ENCODE results near the gene GTF2F1. TPM values are rescaled to one million over a fixed set of nuclear protein-coding genes. Genes with fewer than 3 reads are reported as not detected.
"Not testable (repeated sequence)": the region's sequence is repeated elsewhere in the genome, so short reads cannot be mapped to it uniquely, and the experiment has no call there.

Gene GTF2F1
- total RNA-seq, 1 donor from 2014 or later = 67.9 TPM

GRCh38 chr19:6354098-6354674 lies 38.8 kb downstream of the GTF2F1 start:
- peak in 1 of 3 experiments; percentile 52 for TF ChIP-seq CTCF (IDR thresholded peaks at IDR 0.05)
- intact Hi-C loops (cut with DNase I) = loop anchor here (10.0 kb wide), 1 partner anchor 139 kb away; no protein-coding TSS in a partner anchor
- H3K4me1 ChIP-seq = no peaks in the 10 kb centered on the region
- H3K27me3 ChIP-seq = no peaks in the 10 kb centered on the region
- H3K27ac ChIP-seq = no peak overlapping the region
- no peaks in the 10 kb centered on the region for H3K36me3 ChIP-seq
- DNase-seq (ENCODE audit: low spot score in 2 of 2) = no peak
- H3K9me3 ChIP-seq = no peaks in the 10 kb centered on the region
- no peak overlapping the region for H3K4me3 ChIP-seq

- Histone ChIP-seq H3K4me1 (no peaks in the 10 kb centered on the region), H3K4me3 (no peak overlapping the region), H3K27ac (no peak overlapping the region), H3K27me3 (no peaks in the 10 kb centered on the region), H3K36me3 (no peaks in the 10 kb centered on the region), H3K9me3 (no peaks in the 10 kb centered on the region)
- no peak for DNase-seq (ENCODE audit: low spot score in 2 of 2)
- TF ChIP-seq CTCF (IDR thresholded peaks at IDR 0.05) = no peak
- intact Hi-C loops (cut with DNase I) = loop anchor here (10.0 kb wide), 1 partner anchor 138 kb away; no protein-coding TSS in a partner anchor
These were observed 40.4 kb downstream of the GTF2F1 start for GRCh38 chr19:6352381-6353165.

- TF ChIP-seq CTCF (IDR thresholded peaks at IDR 0.05) = no peak
- Histone ChIP-seq H3K4me3 (no peak overlapping the region), H3K4me1 (no peaks in the 10 kb centered on the region), H3K36me3 (no peaks in the 10 kb centered on the region), H3K9me3 (no peaks in the 10 kb centered on the region), H3K27me3 (no peaks in the 10 kb centered on the region), H3K27ac (no peak overlapping the region)
- no peak for DNase-seq (ENCODE audit: low spot score in 2 of 2)
- intact Hi-C loops (cut with DNase I) = loop anchor here (10.0 kb wide), 1 partner anchor 136 kb away; no protein-coding TSS in a partner anchor
These were observed 42.3 kb downstream of the GTF2F1 start for GRCh38 chr19:6350688-6351087.

- H3K27me3 ChIP-seq; H3K4me3 ChIP-seq; intact Hi-C loops (cut with DNase I); H3K36me3 ChIP-seq; H3K4me1 ChIP-seq; H3K9me3 ChIP-seq; DNase-seq (ENCODE audit: low spot score in 2 of 2); H3K27ac ChIP-seq: not testable (repeated sequence)
These were observed 43.7 kb downstream of the GTF2F1 start for GRCh38 chr19:6349271-6349670.

GRCh38 chr19:6343462-6343861 lies 49.5 kb downstream of the GTF2F1 start:
- Histone ChIP-seq H3K27me3 (no peaks in the 10 kb centered on the region), H3K4me1 (no peaks in the 10 kb centered on the region), H3K4me3 (no peak overlapping the region), H3K27ac (no peak overlapping the region), H3K36me3 (no peaks in the 10 kb centered on the region), H3K9me3 (no peaks in the 10 kb centered on the region)
- no peak for DNase-seq (ENCODE audit: low spot score in 2 of 2)
- TF ChIP-seq CTCF (IDR thresholded peaks at IDR 0.05) = no peak
- intact Hi-C loops (cut with DNase I) = no loop called here

GRCh38 chr19:6340493-6341201 lies 52.3 kb downstream of the GTF2F1 start:
- TF ChIP-seq CTCF (IDR thresholded peaks at IDR 0.05) = no peak
- no peak overlapping the region for H3K27ac ChIP-seq
- no peak overlapping the region for H3K4me3 ChIP-seq
- H3K9me3 ChIP-seq = no peaks in the 10 kb centered on the region
- DNase-seq (ENCODE audit: low spot score in 2 of 2) = no peak
- no peaks in the 10 kb centered on the region for H3K27me3 ChIP-seq
- no peaks in the 10 kb centered on the region for H3K4me1 ChIP-seq
- intact Hi-C loops (cut with DNase I) = no loop called here
- H3K36me3 ChIP-seq = no peaks in the 10 kb centered on the region
